Transverse colon (tissue), 4 donors: ENCODE data around the gene SNED1. TPM values are rescaled to one million over a fixed set of nuclear protein-coding genes. Genes with fewer than 3 reads are reported as not detected.

ENCODE experiments used
- DNase-seq: peaks from one replicate; pipeline ENCODE4 v3.0.0-alpha.2; 2019
- H3K27ac ChIP-seq, 4 donors: fragments of 200-600 bp; sonication (generic); 2 replicates each; pipeline ENCODE4 v1.5.1; 2016 to 2018; ENCODE audit warnings: inconsistent platforms in 4 of 4
- H3K27me3 ChIP-seq: fragments of 200-600 bp; sonication (generic); 2 replicates; pipeline ENCODE4 v1.5.1; 2017; ENCODE audit warnings: inconsistent platforms
- H3K36me3 ChIP-seq, 4 donors: fragments of 200-600 bp; sonication (generic); 2 replicates each; pipeline ENCODE4 v1.5.1; 2017 to 2019; ENCODE audit warnings: inconsistent platforms in 4 of 4
- H3K4me1 ChIP-seq, 4 donors: fragments of 200-600 bp; sonication (generic); 2 replicates each; pipeline ENCODE4 v1.5.1; 2017 to 2020; ENCODE audit warnings: inconsistent platforms in 4 of 4
- H3K4me3 ChIP-seq, 4 donors: fragments of 200-600 bp; sonication (generic); 1 replicate in 1 of 4; 2 replicates in 3 of 4; pipeline versions ENCODE4 v1.5.1 to v1.6.1; 2017 to 2019; ENCODE audit warnings: inconsistent platforms in 4 of 4
- H3K9me3 ChIP-seq, 2 donors: fragments of 200-600 bp; sonication (generic); 2 replicates each; pipeline ENCODE4 v1.5.1; 2017 to 2019; ENCODE audit warnings: inconsistent platforms in 2 of 2
- EP300 ChIP-seq: sonication (generic); formaldehyde crosslinking; IDR thresholded peaks from one replicate; pipeline ENCODE4 v1.6.1; 2017; ENCODE audit warnings: antibody characterized with exemption, low read depth
- POLR2A ChIP-seq: fragments of 450-650 bp; IDR thresholded peaks from one replicate; pipeline ENCODE4 v1.6.1; 2016; ENCODE audit warnings: antibody characterized with exemption, mild to moderate bottlenecking, moderate library complexity
- POLR2AphosphoS5 ChIP-seq, 3 donors: sonication (generic); formaldehyde crosslinking; IDR thresholded peaks; one replicate each; pipeline ENCODE4 v1.6.1; 2016; ENCODE audit warnings: antibody characterized with exemption in 3 of 3
- WGBS, 2 donors: methylation state at CpG; one replicate each; pipeline ENCODE4 v1.1.5; 2018; ENCODE audit warnings: low coverage in 1 of 2; 5-methylcytosine and 5-hydroxymethylcytosine counted together
- in situ Hi-C, 4 donors: fragments of 200-750 bp; cut with MboI; loops; one replicate each; pipeline versions ENCODE4 v1.15.0 to v1.15.1; 2017; ENCODE audit warnings: low sequenced_read_pairs in 3 of 4, low pct_ligation_motif_present in 1 of 4, low pct_unique_long_range_greater_than_20kb in 1 of 4
- intact Hi-C: fragments of 100-400 bp; cut with DNase I; formaldehyde crosslinking; loops from one replicate; pipeline ENCODE4 v1.15.1; 2023; ENCODE audit warnings: low total_unique reads
- total RNA-seq, 4 donors: library from RNA; depleted of rRNA; stranded (reverse); fragments of >200 nt; gene quantifications; one replicate each; pipeline ENCODE4 v1.1.0, GENCODE V29; 2016
- TF ChIP-seq, protein P1 (sequence below), 5 experiments: fragments of 200-600 bp in 3 of 5; fragments of 450-650 bp in 2 of 5; sonication (generic) in 3 of 5; IDR thresholded peaks; 1 replicate in 2 of 5; 2 replicates in 3 of 5; pipeline ENCODE4 v1.5.1; 2016 to 2017; ENCODE audit warnings: antibody characterized with exemption in 5 of 5, inconsistent platforms in 3 of 5, mild to moderate bottlenecking in 2 of 5, moderate library complexity in 1 of 5

The SNED1 gene
- total RNA-seq, 4 donors from 2014 or later = 8.2 to 65.5 (median 30.0) TPM

DNA sequence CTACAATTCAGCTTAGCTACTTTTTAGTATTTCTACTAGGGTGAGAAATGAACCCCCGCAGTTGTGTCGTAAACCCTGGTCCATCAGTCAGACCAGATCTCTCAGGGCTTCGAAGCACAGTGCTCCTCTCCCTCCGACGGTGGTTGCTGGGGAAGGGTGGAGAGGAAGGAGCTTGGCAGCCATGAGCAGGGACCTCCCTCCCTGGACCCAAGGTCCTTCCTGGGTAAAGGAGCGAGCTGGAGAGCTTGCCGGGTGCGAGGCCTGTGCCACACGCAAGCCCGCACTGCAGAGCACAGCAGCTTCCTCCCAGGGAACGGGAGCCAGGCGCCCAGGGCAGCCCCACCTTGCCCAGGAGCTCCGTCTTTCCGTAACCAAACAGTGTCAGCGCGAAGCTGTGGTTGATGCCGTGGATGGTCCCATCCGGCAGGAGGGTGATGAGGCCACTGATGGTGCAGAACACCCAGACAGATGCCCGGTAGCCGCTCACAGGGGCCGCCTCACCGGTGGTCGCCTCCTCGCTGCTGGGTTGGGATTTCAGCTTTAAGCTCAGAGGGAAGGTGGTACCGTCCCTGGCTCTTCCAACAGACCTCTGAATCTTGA is 138.3 kb downstream of the SNED1 start:
- intact Hi-C loops = no loop called here
- H3K36me3 ChIP-seq = no peaks in the 10 kb centered on the region
- no peak overlapping the region for H3K27ac ChIP-seq
- DNase-seq = no peak
- in situ Hi-C loops = no loop called here
- TF ChIP-seq POLR2AphosphoS5 (IDR thresholded peaks at IDR 0.05) (no peak), POLR2A (no peak)
- peaks cover 0 to 6% (median 3%) of the 10 kb centered on the region in 4 donors for H3K4me1 ChIP-seq
- H3K4me3 ChIP-seq = no peak overlapping the region
- H3K27me3 ChIP-seq = no peaks in the 10 kb centered on the region
- 95% methylated on average over 22 of the region's 25 CpGs; no CpG with 5 or more reads in 1 of the 2 donors for WGBS, 2 donors
- no peaks in the 10 kb centered on the region for H3K9me3 ChIP-seq

DNA sequence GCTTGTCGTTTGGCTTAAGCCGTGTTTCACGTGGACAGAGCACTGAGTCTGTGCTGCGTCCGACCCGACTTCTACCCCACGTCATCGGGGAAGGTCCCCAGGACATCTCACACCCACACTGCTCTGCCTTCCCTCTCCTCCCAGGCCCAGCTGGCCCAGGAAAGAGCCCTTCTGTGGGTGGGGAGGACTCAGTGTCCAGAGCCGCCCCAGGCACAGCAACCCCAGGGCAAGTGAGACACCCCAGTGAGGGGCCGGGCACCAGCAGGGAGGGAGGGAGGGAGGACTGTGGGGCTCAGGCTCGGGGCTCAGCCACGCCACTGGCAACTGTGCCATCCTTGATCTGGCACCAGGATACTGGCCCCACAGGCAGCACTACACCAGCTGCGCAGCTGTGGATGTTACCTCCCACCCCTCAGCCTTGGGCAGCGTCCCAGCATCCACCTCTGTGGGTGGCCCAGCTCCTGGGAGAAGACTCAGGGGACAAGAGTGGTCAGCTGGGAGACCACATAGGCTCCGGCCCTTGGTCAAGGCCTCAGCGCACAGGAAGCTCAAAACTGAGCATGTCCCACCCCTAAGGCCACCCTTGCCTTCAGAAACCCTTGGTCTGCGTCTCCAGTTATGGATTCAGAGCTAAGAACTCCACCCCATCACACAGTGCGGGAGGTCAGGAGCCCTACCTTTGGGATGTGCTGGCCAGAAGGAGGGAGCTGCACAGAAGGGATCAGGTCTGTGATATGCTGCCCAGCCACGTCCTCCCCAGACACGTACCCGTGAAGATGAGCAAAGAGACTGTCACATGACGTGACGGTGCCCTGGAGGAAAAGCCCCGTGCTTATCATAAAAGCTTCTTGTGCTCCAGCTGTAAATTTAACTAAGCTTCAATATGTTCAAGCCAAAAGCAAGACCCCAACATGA is 139.1 kb downstream of the SNED1 start:
- WGBS, 2 donors = 89 to 100% methylated on average over 3 to 24 of the region's 24 CpGs
- H3K27ac ChIP-seq = no peak overlapping the region
- DNase-seq = no peak
- no peaks in the 10 kb centered on the region for H3K27me3 ChIP-seq
- no peak for TF ChIP-seq POLR2A
- no peaks in the 10 kb centered on the region for H3K9me3 ChIP-seq
- no peak overlapping the region for H3K4me3 ChIP-seq
- intact Hi-C loops (no loop called here), in situ Hi-C loops (no loop called here)
- peaks cover 0 to 6% (median 3%) of the 10 kb centered on the region in 4 donors for H3K4me1 ChIP-seq
- H3K36me3 ChIP-seq = no peaks in the 10 kb centered on the region

DNA sequence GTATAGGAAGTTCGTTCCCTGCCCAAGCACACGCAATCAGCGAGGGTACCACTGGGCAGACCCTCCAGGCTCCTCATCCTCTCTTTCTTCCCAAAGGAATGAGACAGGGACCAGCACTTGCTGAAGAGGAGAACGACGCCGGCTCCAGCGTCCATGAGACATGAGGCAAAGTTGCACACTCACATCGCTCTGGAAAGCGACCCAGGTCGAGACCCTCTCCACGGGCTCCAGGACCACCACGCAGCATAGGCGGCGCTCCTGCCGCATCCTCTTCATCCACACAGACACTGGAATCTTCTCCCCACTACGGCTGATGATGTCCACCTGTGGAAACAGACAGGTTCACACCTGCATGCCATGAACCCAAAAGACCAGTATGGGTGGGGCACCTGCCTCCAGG is 140.1 kb downstream of the SNED1 start:
- no peaks in the 10 kb centered on the region for H3K9me3 ChIP-seq
- in situ Hi-C loops (no loop called here), intact Hi-C loops (no loop called here)
- WGBS, 2 donors = 93 to 100% methylated on average over 1 to 16 of the region's 16 CpGs
- H3K27ac ChIP-seq = no peak overlapping the region
- H3K4me3 ChIP-seq = no peak overlapping the region
- no peak for DNase-seq
- H3K36me3 ChIP-seq = no peaks in the 10 kb centered on the region
- H3K4me1 ChIP-seq = peaks cover 0 to 6% (median 3%) of the 10 kb centered on the region in 4 donors
- TF ChIP-seq POLR2AphosphoS5 (IDR thresholded peaks at IDR 0.05) (no peak), EP300 (no peak), POLR2A (no peak)
- TF ChIP-seq, protein P1, sequence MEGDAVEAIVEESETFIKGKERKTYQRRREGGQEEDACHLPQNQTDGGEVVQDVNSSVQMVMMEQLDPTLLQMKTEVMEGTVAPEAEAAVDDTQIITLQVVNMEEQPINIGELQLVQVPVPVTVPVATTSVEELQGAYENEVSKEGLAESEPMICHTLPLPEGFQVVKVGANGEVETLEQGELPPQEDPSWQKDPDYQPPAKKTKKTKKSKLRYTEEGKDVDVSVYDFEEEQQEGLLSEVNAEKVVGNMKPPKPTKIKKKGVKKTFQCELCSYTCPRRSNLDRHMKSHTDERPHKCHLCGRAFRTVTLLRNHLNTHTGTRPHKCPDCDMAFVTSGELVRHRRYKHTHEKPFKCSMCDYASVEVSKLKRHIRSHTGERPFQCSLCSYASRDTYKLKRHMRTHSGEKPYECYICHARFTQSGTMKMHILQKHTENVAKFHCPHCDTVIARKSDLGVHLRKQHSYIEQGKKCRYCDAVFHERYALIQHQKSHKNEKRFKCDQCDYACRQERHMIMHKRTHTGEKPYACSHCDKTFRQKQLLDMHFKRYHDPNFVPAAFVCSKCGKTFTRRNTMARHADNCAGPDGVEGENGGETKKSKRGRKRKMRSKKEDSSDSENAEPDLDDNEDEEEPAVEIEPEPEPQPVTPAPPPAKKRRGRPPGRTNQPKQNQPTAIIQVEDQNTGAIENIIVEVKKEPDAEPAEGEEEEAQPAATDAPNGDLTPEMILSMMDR (IDR thresholded peaks at IDR 0.05) = no peak
- H3K27me3 ChIP-seq = no peaks in the 10 kb centered on the region

- H3K36me3 ChIP-seq = no peaks in the 10 kb centered on the region
- no peaks in the 10 kb centered on the region for H3K27me3 ChIP-seq
- WGBS, 2 donors = 73 to 96% methylated on average over 3 to 24 of the region's 24 CpGs
- intact Hi-C loops = no loop called here
- H3K9me3 ChIP-seq = no peaks in the 10 kb centered on the region
- no peak for TF ChIP-seq POLR2AphosphoS5 (IDR thresholded peaks at IDR 0.05)
- no peak for TF ChIP-seq POLR2A
- no peak for TF ChIP-seq EP300
- TF ChIP-seq, protein P1 (IDR thresholded peaks at IDR 0.05) = no peak
- H3K4me3 ChIP-seq = no peak overlapping the region
- H3K4me1 ChIP-seq = peaks cover 0 to 6% (median 3%) of the 10 kb centered on the region in 4 donors
- no peak overlapping the region for H3K27ac ChIP-seq
- no peak for DNase-seq
- in situ Hi-C loops = no loop called here
Observed at GRCh38 chr2:241139531-241140444, 141.4 kb downstream of the SNED1 start.
